H9 (cell line): ENCODE results near the gene MAPRE3. TPM values are rescaled to one million over a fixed set of nuclear protein-coding genes. Genes with fewer than 3 reads are reported as not detected.

Experiments used
- DNase-seq: peaks from one replicate; pipeline ENCODE4 v3.0.0-alpha.2; 2017
- H2AFZ ChIP-seq: one replicate; pipeline ENCODE4 v1.6.1; 2013; ENCODE audit warnings: mild to moderate bottlenecking, low read length, control low read depth, moderate library complexity
- H2AK5ac ChIP-seq: 2 replicates; pipeline ENCODE4 v1.6.1; 2013; ENCODE audit warnings: low read length, control low read depth, mixed read lengths; ENCODE audit not compliant: insufficient read length
- H2BK120ac ChIP-seq: one replicate; pipeline ENCODE4 v1.6.1; 2013; ENCODE audit warnings: low read depth, mild to moderate bottlenecking, low read length, control low read depth, inconsistent platforms; ENCODE audit not compliant: poor library complexity, severe bottlenecking
- H2BK12ac ChIP-seq: 2 replicates; pipeline ENCODE4 v1.6.1; 2013; ENCODE audit warnings: low read length, control low read depth, mixed read lengths, low read depth; ENCODE audit not compliant: insufficient read length
- H2BK15ac ChIP-seq: 2 replicates; pipeline ENCODE4 v1.6.1; 2013; ENCODE audit warnings: low read depth, low read length, control low read depth
- H2BK20ac ChIP-seq: one replicate; pipeline ENCODE4 v1.6.1; 2013; ENCODE audit warnings: low read depth, mild to moderate bottlenecking, low read length, control low read depth, inconsistent platforms; ENCODE audit not compliant: poor library complexity, severe bottlenecking
- H2BK5ac ChIP-seq: 2 replicates; pipeline ENCODE4 v1.6.1; 2013; ENCODE audit warnings: low read length, control low read depth, mixed read lengths; ENCODE audit not compliant: insufficient read length
- H3K14ac ChIP-seq: 2 replicates; pipeline ENCODE4 v1.6.1; 2013; ENCODE audit warnings: low read length, control low read depth; ENCODE audit not compliant: insufficient read depth
- H3K18ac ChIP-seq: 2 replicates; pipeline ENCODE4 v1.6.1; 2013; ENCODE audit warnings: low read depth, mild to moderate bottlenecking, mixed read lengths, low read length, control low read depth; ENCODE audit not compliant: insufficient read length
- H3K23ac ChIP-seq: 2 replicates; pipeline ENCODE4 v1.6.1; 2013; ENCODE audit warnings: low read length, control low read depth, mixed read lengths, low read depth; ENCODE audit not compliant: insufficient read length
- H3K23me2 ChIP-seq: 2 replicates; pipeline ENCODE4 v1.6.1; 2013; ENCODE audit warnings: low read depth, mild to moderate bottlenecking, mixed read lengths, low read length, control low read depth; ENCODE audit not compliant: insufficient read length, poor library complexity, severe bottlenecking
- H3K27ac ChIP-seq: 2 replicates; pipeline ENCODE4 v1.5.1; 2013; ENCODE audit warnings: low read length, control low read depth, mixed read lengths, low read depth; ENCODE audit not compliant: insufficient read length
- H3K27me3 ChIP-seq: 2 replicates; pipeline ENCODE4 v1.6.1; 2013; ENCODE audit warnings: low read length, control low read depth, inconsistent platforms; ENCODE audit not compliant: insufficient read depth
- H3K4ac ChIP-seq: 2 replicates; pipeline ENCODE4 v1.6.1; 2013; ENCODE audit warnings: low read depth, mild to moderate bottlenecking, control low read depth, inconsistent platforms, low read length, moderate library complexity
- H3K4me1 ChIP-seq: 2 replicates; pipeline ENCODE4 v1.6.1; 2013; ENCODE audit warnings: low read length, control low read depth, inconsistent platforms; ENCODE audit not compliant: insufficient read depth
- H3K4me2 ChIP-seq: 2 replicates; pipeline ENCODE4 v1.6.1; 2013; ENCODE audit warnings: low read length, control low read depth, mixed read lengths; ENCODE audit not compliant: insufficient read length, insufficient read depth
- H3K56ac ChIP-seq: 2 replicates; pipeline ENCODE4 v1.6.1; 2013; ENCODE audit warnings: low read depth, mild to moderate bottlenecking, mixed read lengths, low read length, control low read depth; ENCODE audit not compliant: insufficient read length
- H3K79me1 ChIP-seq: 2 replicates; pipeline ENCODE4 v1.6.1; 2013; ENCODE audit warnings: low read depth, mild to moderate bottlenecking, moderate library complexity, low read length, control low read depth, inconsistent platforms; ENCODE audit not compliant: insufficient read depth, poor library complexity, severe bottlenecking
- H3K79me2 ChIP-seq: 2 replicates; pipeline ENCODE4 v1.6.1; 2013; ENCODE audit warnings: low read length, control low read depth, inconsistent platforms; ENCODE audit not compliant: insufficient read depth
- H3K9ac ChIP-seq: 2 replicates; pipeline ENCODE4 v1.6.1; 2013; ENCODE audit warnings: low read length, control low read depth, mixed read lengths; ENCODE audit not compliant: insufficient read length; ENCODE audit errors: extremely low read depth
- H3K9me3 ChIP-seq: one replicate; pipeline ENCODE4 v1.6.1; 2013; ENCODE audit warnings: low read depth, low read length, inconsistent platforms; ENCODE audit not compliant: control insufficient read depth
- H3T11ph ChIP-seq: one replicate; pipeline ENCODE4 v1.6.1; 2013; ENCODE audit warnings: mild to moderate bottlenecking, low read length, control low read depth, inconsistent platforms
- H4K20me1 ChIP-seq: one replicate; pipeline ENCODE4 v1.6.1; 2013; ENCODE audit not compliant: control insufficient read depth, insufficient read length, insufficient read depth
- H4K5ac ChIP-seq: 2 replicates; pipeline ENCODE4 v1.6.1; 2013; ENCODE audit warnings: low read depth, mild to moderate bottlenecking, mixed read lengths, low read length, control low read depth; ENCODE audit not compliant: insufficient read length
- H4K8ac ChIP-seq: replicated peaks from 2 replicates; pipeline ENCODE4 v1.6.1; 2013; ENCODE audit warnings: low read length, control low read depth, mixed read lengths, low read depth; ENCODE audit not compliant: insufficient read length
- H4K91ac ChIP-seq: 2 replicates; pipeline ENCODE4 v1.6.1; 2013; ENCODE audit warnings: low read depth, mild to moderate bottlenecking, moderate library complexity, mixed read lengths, low read length, control low read depth; ENCODE audit not compliant: insufficient read length
- H3K27ac Mint-ChIP-seq, 3 experiments: 2 replicates in 2 of 3; 3 replicates in 1 of 3; pipeline ENCODE4 v1.8.0; 2020 to 2021; ENCODE audit warnings: mixed read lengths in 3 of 3, mild to moderate bottlenecking in 1 of 3, moderate library complexity in 1 of 3
- H3K27me3 Mint-ChIP-seq: 2 replicates; pipeline ENCODE4 v1.8.0; 2021; ENCODE audit warnings: low read depth, mild to moderate bottlenecking, moderate library complexity, mixed read lengths
- H3K36me3 Mint-ChIP-seq, 3 experiments: 2 replicates in 2 of 3; 3 replicates in 1 of 3; pipeline ENCODE4 v1.8.0; 2020 to 2021; ENCODE audit warnings: low read depth in 3 of 3, mixed read lengths in 3 of 3; ENCODE audit not compliant: insufficient read depth in 1 of 3
- H3K4me1 Mint-ChIP-seq, 2 experiments: 2 replicates each; pipeline ENCODE4 v1.8.0; 2020; ENCODE audit warnings: mixed read lengths in 2 of 2
- H3K4me3 Mint-ChIP-seq, 2 experiments: 2 replicates in 1 of 2; 3 replicates in 1 of 2; pipeline ENCODE4 v1.8.0; 2020 to 2021; ENCODE audit warnings: mild to moderate bottlenecking in 2 of 2, mixed read lengths in 2 of 2, moderate library complexity in 1 of 2
- H3K9me3 Mint-ChIP-seq, 2 experiments: 2 replicates in 1 of 2; 3 replicates in 1 of 2; pipeline ENCODE4 v1.8.0; 2020; ENCODE audit warnings: mild to moderate bottlenecking in 2 of 2, mixed read lengths in 2 of 2, moderate library complexity in 1 of 2
- WGBS: extraction: QIAGEN DNeasy Blood & Tissue Kit; methylation state at CpG from one replicate; pipeline ENCODE4 v1.1.7; 2013; ENCODE audit warnings: missing lambda C conversion rate, low lambda C conversion rate, mixed read lengths; ENCODE audit not compliant: insufficient read length; ENCODE audit errors: extremely low coverage; 5-methylcytosine and 5-hydroxymethylcytosine counted together
- total RNA-seq: library from RNA; stranded (reverse); gene quantifications from 2 replicates; pipeline ENCODE4 v1.2.1, GENCODE V29; 2021
- TF ChIP-seq, protein P1 (sequence below): fragments of 200-600 bp; sonication (generic); conservative IDR thresholded peaks from 3 replicates; pipeline ENCODE4 v1.8.0; 2021; ENCODE audit warnings: antibody characterized with exemption, mild to moderate bottlenecking

The MAPRE3 gene
- total RNA-seq, 1 experiment from 2014 or later, result 2.0 TPM

DNA sequence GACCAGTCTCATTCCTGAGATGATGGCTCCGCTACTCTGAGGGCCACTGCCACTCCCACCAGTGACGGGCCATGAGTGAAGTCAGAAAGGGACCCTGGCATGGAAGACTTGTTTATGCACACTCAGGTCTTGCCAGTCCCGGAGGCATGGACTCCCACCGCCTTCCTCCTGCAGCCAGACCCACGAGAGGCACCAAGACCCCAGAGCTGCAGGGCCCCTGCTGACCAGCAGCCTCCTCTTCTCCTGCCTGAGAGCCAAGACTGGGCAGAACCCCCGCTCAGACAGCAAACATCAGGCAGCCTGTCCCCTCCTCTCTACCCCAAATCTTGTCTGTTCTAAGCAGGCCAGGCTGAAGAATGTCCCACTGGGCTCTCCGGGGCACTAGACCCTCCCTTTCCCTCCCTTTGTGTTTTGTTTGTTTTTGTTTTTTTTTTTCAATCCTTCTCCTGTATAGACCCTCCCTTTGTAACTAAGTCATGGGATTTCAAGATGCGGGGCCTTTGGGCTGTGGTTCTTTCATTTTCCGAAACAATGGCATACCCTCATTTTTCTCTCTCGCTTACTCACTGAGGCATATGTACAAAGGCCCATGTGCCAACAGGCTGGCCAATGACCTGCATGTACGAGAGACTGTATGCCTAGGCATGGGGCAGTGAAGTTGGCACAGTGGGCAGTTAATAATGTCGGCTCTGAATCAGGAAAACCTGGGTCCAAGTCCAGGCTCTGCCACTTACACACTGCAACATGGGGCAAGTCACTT is 24.3 kb upstream of the MAPRE3 start:
- H2BK15ac ChIP-seq, result no peak overlapping the region
- H3K36me3 Mint-ChIP-seq, result peaks cover 0 to 14% (median 3%) of the 10 kb centered on the region in 3 experiments; a peak in 5 of 7 replicates
- H3K4me3 Mint-ChIP-seq, result no peak overlapping the region
- H3K14ac ChIP-seq, result no peak overlapping the region; the same call in 1 of the 2 replicates
- H3K4me2 ChIP-seq, result no peak overlapping the region
- no peaks in the 10 kb centered on the region for H3K79me1 ChIP-seq
- H4K8ac ChIP-seq, result no peak overlapping the region
- no peak overlapping the region for H2AFZ ChIP-seq
- no peak overlapping the region for H2BK20ac ChIP-seq
- no peaks in the 10 kb centered on the region; the same call in 1 of the 2 replicates for H3K4me1 ChIP-seq
- no peak overlapping the region for H3K23ac ChIP-seq
- H4K5ac ChIP-seq, result no peak overlapping the region
- no peaks in the 10 kb centered on the region for H3K9me3 ChIP-seq
- no peaks in the 10 kb centered on the region for H3K9me3 Mint-ChIP-seq
- H2BK12ac ChIP-seq, result no peak overlapping the region
- no peak overlapping the region for H3K56ac ChIP-seq
- H3K27me3 Mint-ChIP-seq, result peaks cover 42% of the 10 kb centered on the region
- whole genome bisulfite sequencing, result no CpG with 5 or more reads among the region's 12 CpGs
- H3K18ac ChIP-seq, result no peak overlapping the region
- H3T11ph ChIP-seq, result no peak overlapping the region
- H4K91ac ChIP-seq, result no peak overlapping the region
- H2BK5ac ChIP-seq, result no peak overlapping the region
- TF ChIP-seq, protein P1, sequence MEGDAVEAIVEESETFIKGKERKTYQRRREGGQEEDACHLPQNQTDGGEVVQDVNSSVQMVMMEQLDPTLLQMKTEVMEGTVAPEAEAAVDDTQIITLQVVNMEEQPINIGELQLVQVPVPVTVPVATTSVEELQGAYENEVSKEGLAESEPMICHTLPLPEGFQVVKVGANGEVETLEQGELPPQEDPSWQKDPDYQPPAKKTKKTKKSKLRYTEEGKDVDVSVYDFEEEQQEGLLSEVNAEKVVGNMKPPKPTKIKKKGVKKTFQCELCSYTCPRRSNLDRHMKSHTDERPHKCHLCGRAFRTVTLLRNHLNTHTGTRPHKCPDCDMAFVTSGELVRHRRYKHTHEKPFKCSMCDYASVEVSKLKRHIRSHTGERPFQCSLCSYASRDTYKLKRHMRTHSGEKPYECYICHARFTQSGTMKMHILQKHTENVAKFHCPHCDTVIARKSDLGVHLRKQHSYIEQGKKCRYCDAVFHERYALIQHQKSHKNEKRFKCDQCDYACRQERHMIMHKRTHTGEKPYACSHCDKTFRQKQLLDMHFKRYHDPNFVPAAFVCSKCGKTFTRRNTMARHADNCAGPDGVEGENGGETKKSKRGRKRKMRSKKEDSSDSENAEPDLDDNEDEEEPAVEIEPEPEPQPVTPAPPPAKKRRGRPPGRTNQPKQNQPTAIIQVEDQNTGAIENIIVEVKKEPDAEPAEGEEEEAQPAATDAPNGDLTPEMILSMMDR, result no peak
- H3K27me3 ChIP-seq, result no peaks in the 10 kb centered on the region; the same call in 1 of the 2 replicates
- no peaks in the 10 kb centered on the region for H3K79me2 ChIP-seq
- H3K27ac ChIP-seq, result no peak overlapping the region
- DNase-seq, result no peak
- H2BK120ac ChIP-seq, result no peak overlapping the region
- no peak overlapping the region for H3K9ac ChIP-seq
- H3K4me1 Mint-ChIP-seq, result peaks cover 14 to 24% of the 10 kb centered on the region in 2 experiments
- no peak overlapping the region for H3K4ac ChIP-seq
- no peak overlapping the region for H2AK5ac ChIP-seq
- peaks cover 6% of the 10 kb centered on the region for H3K23me2 ChIP-seq
- H3K27ac Mint-ChIP-seq, result peak overlapping the region in 1 of 3 experiments; percentile 2; a peak in 1 of 7 replicates
- H4K20me1 ChIP-seq, result peaks cover 2% of the 10 kb centered on the region
